ACC112 (cell line): ENCODE measurements around the gene MIOX.

ENCODE experiments used
- H2AFZ ChIP-seq: fragments of 200-600 bp; sonication (generic); one replicate; pipeline ENCODE4 v1.6.0; 2017; ENCODE audit warnings: antibody characterized with exemption, low read length; ENCODE audit not compliant: unreplicated experiment
- H3K27ac ChIP-seq: fragments of 200-600 bp; sonication (generic); 2 replicates; pipeline ENCODE4 v1.5.1; 2014; ENCODE audit warnings: low read depth, mild to moderate bottlenecking, antibody characterized with exemption, low read length, moderate library complexity
- H3K27me3 ChIP-seq: fragments of 200-600 bp; sonication (generic); 2 replicates; pipeline ENCODE4 v1.6.1; 2014; ENCODE audit warnings: mild to moderate bottlenecking, antibody characterized with exemption, low read length, moderate library complexity, mixed read lengths; ENCODE audit not compliant: insufficient read depth
- H3K36me3 ChIP-seq: fragments of 200-600 bp; sonication (generic); 2 replicates; pipeline ENCODE4 v1.6.1; 2016; ENCODE audit warnings: mild to moderate bottlenecking, antibody characterized with exemption, low read length, moderate library complexity, mixed read lengths; ENCODE audit not compliant: insufficient read depth
- H3K4me1 ChIP-seq: fragments of 200-600 bp; sonication (generic); one replicate; pipeline ENCODE4 v1.6.1; 2016; ENCODE audit warnings: low read length, mixed read lengths; ENCODE audit not compliant: insufficient read depth, unreplicated experiment, control insufficient read depth
- H3K4me3 ChIP-seq: fragments of 200-600 bp; sonication (generic); 2 replicates; pipeline ENCODE4 v1.5.1; 2014; ENCODE audit warnings: mild to moderate bottlenecking, low read depth, low read length
- H3K79me2 ChIP-seq: fragments of 200-600 bp; sonication (generic); one replicate; pipeline ENCODE4 v1.6.0; 2016; ENCODE audit warnings: low read length; ENCODE audit not compliant: control insufficient read depth, unreplicated experiment, insufficient read depth

The MIOX gene

GRCh38 chr22:50467773-50468440, 18.8 kb upstream of the MIOX start:
- H3K27me3 ChIP-seq: no peaks in the 10 kb centered on the region
- H3K79me2 ChIP-seq: peaks cover 30% of the 10 kb centered on the region
- peaks cover 14% of the 10 kb centered on the region for H3K4me1 ChIP-seq
- H3K4me3 ChIP-seq: no peak overlapping the region
- H3K27ac ChIP-seq: no peak overlapping the region
- no peak overlapping the region for H2AFZ ChIP-seq
- no peaks in the 10 kb centered on the region for H3K36me3 ChIP-seq

- H3K4me3 ChIP-seq: no peak overlapping the region
- H3K27me3 ChIP-seq: no peaks in the 10 kb centered on the region
- H3K36me3 ChIP-seq: no peaks in the 10 kb centered on the region
- peaks cover 19% of the 10 kb centered on the region for H3K4me1 ChIP-seq
- peaks cover 37% of the 10 kb centered on the region for H3K79me2 ChIP-seq
- H3K27ac ChIP-seq: no peak overlapping the region
- H2AFZ ChIP-seq: no peak overlapping the region
These were observed 18.0 kb upstream of the MIOX start for GRCh38 chr22:50468626-50469025.

GRCh38 chr22:50469377-50470305, 17.0 kb upstream of the MIOX start:
- H3K27me3 ChIP-seq: no peaks in the 10 kb centered on the region
- peaks cover 20% of the 10 kb centered on the region for H3K4me1 ChIP-seq
- H3K27ac ChIP-seq: no peak overlapping the region
- H3K79me2 ChIP-seq: peaks cover 43% of the 10 kb centered on the region
- H3K4me3 ChIP-seq: no peak overlapping the region
- no peaks in the 10 kb centered on the region for H3K36me3 ChIP-seq
- H2AFZ ChIP-seq: no peak overlapping the region

DNA sequence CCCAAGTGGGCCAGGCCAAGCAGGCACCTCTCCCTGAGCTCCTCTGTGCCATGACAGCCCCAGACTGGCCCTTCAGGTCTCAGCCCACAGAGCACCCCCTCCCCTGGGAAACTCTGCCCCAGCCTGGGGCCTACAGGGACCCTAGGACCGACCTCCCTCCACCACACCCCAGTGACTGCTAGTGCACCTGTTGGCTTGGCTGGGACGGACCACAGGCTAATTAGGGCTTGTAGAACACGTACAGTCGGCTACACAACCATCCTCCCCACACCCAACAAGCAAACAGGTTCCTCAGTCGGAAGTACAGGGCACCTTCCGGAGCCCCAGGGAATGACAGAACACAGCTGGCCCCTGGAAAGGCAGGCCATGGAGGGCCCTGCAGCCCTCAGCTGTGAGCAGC, 16.2 kb upstream of the MIOX start:
- Histone ChIP-seq H2AFZ (no peak overlapping the region), H3K4me3 (no peak overlapping the region), H3K27me3 (no peaks in the 10 kb centered on the region), H3K79me2 (peaks cover 43% of the 10 kb centered on the region), H3K36me3 (no peaks in the 10 kb centered on the region), H3K4me1 (peaks cover 23% of the 10 kb centered on the region), H3K27ac (no peak overlapping the region)

- H3K4me1 ChIP-seq: peaks cover 24% of the 10 kb centered on the region
- H3K27ac ChIP-seq: no peak overlapping the region
- H3K79me2 ChIP-seq: peaks cover 43% of the 10 kb centered on the region
- H3K27me3 ChIP-seq: no peaks in the 10 kb centered on the region
- no peaks in the 10 kb centered on the region for H3K36me3 ChIP-seq
- no peak overlapping the region for H3K4me3 ChIP-seq
- H2AFZ ChIP-seq: no peak overlapping the region
These were observed 15.3 kb upstream of the MIOX start for GRCh38 chr22:50471197-50471847.

DNA sequence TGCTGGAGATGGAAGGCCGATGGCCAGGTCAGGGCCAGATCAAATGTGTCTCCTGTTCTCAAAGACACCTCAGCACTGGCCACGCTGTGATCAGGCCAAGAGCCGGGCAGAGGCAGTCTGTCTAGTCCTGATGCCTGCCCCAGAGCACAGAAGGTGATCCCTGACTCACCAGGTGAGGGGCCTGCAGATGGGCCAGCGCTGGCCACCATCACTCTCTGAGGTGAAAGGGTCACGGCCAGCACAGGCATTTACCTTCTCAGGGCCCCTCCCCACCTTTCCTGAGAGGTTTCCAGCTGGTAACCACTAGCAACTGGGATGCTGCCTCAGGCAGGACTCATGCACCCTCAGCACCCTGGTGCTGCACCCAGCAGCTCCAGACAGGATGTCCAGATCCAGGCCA, 14.7 kb upstream of the MIOX start:
- no peak overlapping the region for H3K27ac ChIP-seq
- H2AFZ ChIP-seq: no peak overlapping the region
- no peaks in the 10 kb centered on the region for H3K27me3 ChIP-seq
- H3K36me3 ChIP-seq: no peaks in the 10 kb centered on the region
- peaks cover 43% of the 10 kb centered on the region for H3K79me2 ChIP-seq
- peaks cover 24% of the 10 kb centered on the region for H3K4me1 ChIP-seq
- no peak overlapping the region for H3K4me3 ChIP-seq

GRCh38 chr22:50473088-50473487, 13.6 kb upstream of the MIOX start:
- Histone ChIP-seq H3K27me3 (no peaks in the 10 kb centered on the region), H3K79me2 (peaks cover 43% of the 10 kb centered on the region), H2AFZ (no peak overlapping the region), H3K27ac (no peak overlapping the region), H3K4me1 (peaks cover 24% of the 10 kb centered on the region), H3K4me3 (peak overlapping the region; percentile 92; the same call in 1 of the 2 replicates), H3K36me3 (no peaks in the 10 kb centered on the region)

- H3K79me2 ChIP-seq: peaks cover 43% of the 10 kb centered on the region
- H3K27me3 ChIP-seq: no peaks in the 10 kb centered on the region
- no peak overlapping the region for H3K27ac ChIP-seq
- H3K4me3 ChIP-seq: peak overlapping the region; percentile 92
- H3K36me3 ChIP-seq: no peaks in the 10 kb centered on the region
- H3K4me1 ChIP-seq: peaks cover 24% of the 10 kb centered on the region
- H2AFZ ChIP-seq: no peak overlapping the region
These were observed 12.6 kb upstream of the MIOX start for GRCh38 chr22:50473855-50474671.

- Histone ChIP-seq H3K27ac (no peak within 1 kb of the TSS), H3K4me1 (peaks cover 17% of the 10 kb centered on the region), H2AFZ (peak within 1 kb of the TSS; percentile 81), H3K4me3 (peak within 1 kb of the TSS; percentile 92), H3K27me3 (no peaks in the 10 kb centered on the region), H3K36me3 (no peaks in the 10 kb centered on the region), H3K79me2 (peaks cover 41% of the 10 kb centered on the region)
These were observed 11.7 kb upstream of the MIOX start, which contains the start of gene SBF1 for GRCh38 chr22:50474710-50475651. TSS of gene SBF1 (minus strand) at chr22:50475035. CDS start at chr22:50474840, 195 bp downstream.
